HepG2 (cell line): ENCODE results near the gene AP4S1. TPM values are rescaled to one million over a fixed set of nuclear protein-coding genes. Genes with fewer than 3 reads are reported as not detected.

Experiments
- BHLHE40 ChIP-seq: IDR thresholded peaks from 2 replicates; pipeline ENCODE4 v1.6.1; 2011; ENCODE audit warnings: low read length, improper control_type of control experiment
- DPF2 ChIP-seq: sonication (generic); formaldehyde crosslinking; IDR thresholded peaks from 2 replicates; pipeline ENCODE4 v1.4.0; 2020; ENCODE audit warnings: mild to moderate bottlenecking, low read depth, missing genetic modification reagents, borderline replicate concordance
- HNRNPLL ChIP-seq: fragments of 200-400 bp; formaldehyde crosslinking; IDR thresholded peaks from 2 replicates; pipeline ENCODE4 v1.6.1; 2017; ENCODE audit warnings: mild to moderate bottlenecking, low read depth, low read length; ENCODE audit not compliant: poor library complexity, severe bottlenecking
- KLF6 ChIP-seq: IDR thresholded peaks from 2 replicates; pipeline ENCODE4 v1.8.0; 2016; ENCODE audit warnings: missing biosample characterization, missing genetic modification reagents
- MAZ ChIP-seq, 2 experiments: sonication (generic) in 1 of 2; formaldehyde crosslinking in 1 of 2; IDR thresholded peaks; 2 replicates each; pipeline versions ENCODE4 v1.5.0 to v1.6.1; 2012 to 2020; ENCODE audit warnings: low read depth in 2 of 2, mild to moderate bottlenecking in 2 of 2, borderline replicate concordance in 1 of 2, improper control_type of control experiment in 1 of 2, low read length in 1 of 2, missing genetic modification reagents in 1 of 2, moderate library complexity in 1 of 2
- NR2F6 ChIP-seq, 2 experiments: IDR thresholded peaks; 2 replicates each; pipeline ENCODE4 v1.6.1; 2016; ENCODE audit warnings: antibody characterized with exemption in 1 of 2, mild to moderate bottlenecking in 1 of 2
- POLR2AphosphoS5 ChIP-seq: IDR thresholded peaks from 2 replicates; pipeline ENCODE4 v1.6.1; 2012; ENCODE audit warnings: low read depth, low read length
- RARG ChIP-seq: sonication (generic); formaldehyde crosslinking; IDR thresholded peaks from 2 replicates; pipeline ENCODE4 v1.4.0; 2020; ENCODE audit warnings: low read depth, mild to moderate bottlenecking, missing genetic modification reagents
- TEAD3 ChIP-seq: optimal IDR thresholded peaks from 2 replicates; pipeline ENCODE3; 2016; ENCODE audit warnings: borderline replicate concordance
- ZBTB7A ChIP-seq: sonication (generic); formaldehyde crosslinking; IDR thresholded peaks from 2 replicates; pipeline ENCODE4 v1.8.0; 2022; ENCODE audit warnings: mild to moderate bottlenecking, missing genetic modification reagents
- ZFP1 ChIP-seq: IDR thresholded peaks from 2 replicates; pipeline ENCODE4 v1.6.1; 2016
- ZNF136 ChIP-seq: sonication (generic); formaldehyde crosslinking; IDR thresholded peaks from 2 replicates; pipeline ENCODE4 v1.8.1; 2022; ENCODE audit warnings: low read depth, mild to moderate bottlenecking, moderate library complexity, missing genetic modification reagents
- ZNF205 ChIP-seq: IDR thresholded peaks from 2 replicates; pipeline ENCODE4 v1.6.1; 2018; ENCODE audit warnings: missing biosample characterization, missing genetic modification reagents
- ZNF333 ChIP-seq: sonication (generic); formaldehyde crosslinking; IDR thresholded peaks from 2 replicates; pipeline ENCODE4 v1.4.0; 2020; ENCODE audit warnings: mild to moderate bottlenecking, missing genetic modification reagents, borderline replicate concordance
- ZNF589 ChIP-seq: sonication (generic); formaldehyde crosslinking; conservative IDR thresholded peaks from 2 replicates; pipeline ENCODE4 v1.8.0; 2022; ENCODE audit warnings: mild to moderate bottlenecking, moderate library complexity, missing genetic modification reagents
- ZNF772 ChIP-seq: sonication (generic); formaldehyde crosslinking; IDR thresholded peaks from 2 replicates; pipeline ENCODE4 v1.5.0; 2020; ENCODE audit warnings: mild to moderate bottlenecking, missing genetic modification reagents
- ZNF776 ChIP-seq: sonication (generic); formaldehyde crosslinking; IDR thresholded peaks from 2 replicates; pipeline ENCODE4 v1.4.0; 2020; ENCODE audit warnings: mild to moderate bottlenecking, missing genetic modification reagents
- polyA plus RNA-seq, 8 experiments: library from polyadenylated mRNA; depleted of rRNA in 3 of 8; stranded (reverse) in 7 of 8; unstranded in 1 of 8; fragments of >200 nt; fragmentation: Illumina TruSeq in 4 of 8; extraction: Trizol in 4 of 8; gene quantifications; 2 replicates each; pipeline versions ENCODE4 v1.2.1 to v1.2.3, GENCODE V29; 2011 to 2016; ENCODE audit warnings: low read depth in 4 of 8, missing spikeins in 1 of 8, mixed read lengths in 1 of 8; ENCODE audit not compliant: insufficient read depth in 1 of 8
- total RNA-seq, 5 experiments: library from RNA; depleted of rRNA; stranded (reverse); fragments of >200 nt; fragmentation: Illumina TruSeq; extraction: Trizol; gene quantifications; 2 replicates each; pipeline ENCODE4 v1.2.3, GENCODE V29; 2016; ENCODE audit warnings: low read depth in 1 of 5
- TF ChIP-seq, protein P1 (sequence below): sonication (generic); formaldehyde crosslinking; IDR thresholded peaks from 2 replicates; pipeline ENCODE4 v1.5.1; 2020; ENCODE audit warnings: missing genetic modification reagents, mild to moderate bottlenecking, borderline replicate concordance
- TF ChIP-seq, protein P2 (sequence below), 2 experiments: IDR thresholded peaks; 2 replicates each; pipeline ENCODE4 v1.6.1; 2011 to 2012; ENCODE audit warnings: low read length in 2 of 2, borderline replicate concordance in 1 of 2, low read depth in 1 of 2, mild to moderate bottlenecking in 1 of 2, moderate library complexity in 1 of 2
- TF ChIP-seq, protein P3 (sequence below): sonication (generic); formaldehyde crosslinking; IDR thresholded peaks from 2 replicates; pipeline ENCODE4 v1.5.0; 2020; ENCODE audit warnings: missing genetic modification reagents

The AP4S1 gene
- total and polyA plus RNA-seq, 2 of the 13 experiments (the other 11 are each of a cell fraction or from before 2014, with no cell fraction given) = 3.9 to 21.1 TPM

DNA sequence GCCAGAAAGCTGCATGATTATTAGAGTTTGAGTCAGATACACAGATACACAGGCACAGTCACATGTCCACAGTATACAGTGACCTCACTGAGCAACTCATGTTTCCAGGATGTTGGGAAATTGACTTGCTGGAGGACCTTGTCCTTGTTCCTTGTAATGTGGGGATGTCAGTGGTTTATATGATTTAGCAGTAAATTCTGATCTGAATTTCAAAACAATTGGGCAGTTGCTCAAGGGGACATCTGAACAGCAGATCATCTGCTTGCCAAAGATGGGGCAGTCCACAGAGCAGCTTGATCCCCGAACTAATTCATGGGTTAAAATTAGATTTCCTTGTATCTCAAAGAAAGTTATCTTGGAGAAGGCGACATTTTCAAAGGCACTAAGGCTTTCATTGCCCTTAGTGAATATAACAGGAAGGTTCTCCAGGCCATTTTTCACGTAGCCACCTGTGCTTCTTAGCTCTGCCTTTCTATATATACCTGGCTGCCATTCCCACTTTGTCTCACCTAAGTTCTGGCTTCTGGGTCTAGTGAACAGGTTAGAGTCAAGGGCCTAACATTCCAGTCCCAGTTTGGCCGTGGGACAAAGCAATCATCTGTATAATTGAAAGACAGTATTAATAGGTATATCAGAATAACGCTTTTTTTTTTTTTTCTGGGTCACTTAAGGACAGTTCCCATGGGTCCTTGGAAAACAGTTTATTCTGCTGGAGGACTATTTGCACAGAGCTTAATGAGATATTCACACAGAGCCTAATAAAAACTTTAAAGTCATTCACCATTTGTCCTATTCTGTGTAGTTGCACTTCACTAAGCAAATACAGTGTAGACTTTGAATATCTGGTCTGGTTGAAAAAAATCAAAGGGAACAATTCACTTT is 65.7 kb downstream of the AP4S1 start (continued):
- TF ChIP-seq BHLHE40 (no peak), NR2F6 (IDR thresholded peaks at IDR 0.05) (peak; percentile 45; the same call in 1 of the 2 replicates), NR2F6 (CRISPR knock-in tag; IDR thresholded peaks at IDR 0.05) (peak; percentile 62; the same call in 1 of the 2 replicates), ZNF589 (CRISPR knock-in tag) (no peak), ZNF205 (CRISPR knock-in tag) (no peak), ZFP1 (CRISPR knock-in tag) (no peak), ZNF333 (no peak), DPF2 (CRISPR knock-in tag) (peak; percentile 78; the same call in 1 of the 2 replicates), MAZ (IDR thresholded peaks at IDR 0.05; ENCODE audit: borderline replicate concordance, low read depth, low read length) (no peak), MAZ (CRISPR knock-in tag; IDR thresholded peaks at IDR 0.05; ENCODE audit: low read depth) (no peak), RARG (CRISPR knock-in tag) (no peak), ZNF776 (CRISPR knock-in tag) (no peak), TEAD3 (CRISPR knock-in tag) (peak; percentile 27), ZNF772 (CRISPR knock-in tag) (no peak), POLR2AphosphoS5 (no peak), ZNF136 (CRISPR knock-in tag) (no peak; the same call in 1 of the 2 replicates), KLF6 (no peak), HNRNPLL (no peak), ZBTB7A (CRISPR knock-in tag) (no peak)
- TF ChIP-seq, protein P1, sequence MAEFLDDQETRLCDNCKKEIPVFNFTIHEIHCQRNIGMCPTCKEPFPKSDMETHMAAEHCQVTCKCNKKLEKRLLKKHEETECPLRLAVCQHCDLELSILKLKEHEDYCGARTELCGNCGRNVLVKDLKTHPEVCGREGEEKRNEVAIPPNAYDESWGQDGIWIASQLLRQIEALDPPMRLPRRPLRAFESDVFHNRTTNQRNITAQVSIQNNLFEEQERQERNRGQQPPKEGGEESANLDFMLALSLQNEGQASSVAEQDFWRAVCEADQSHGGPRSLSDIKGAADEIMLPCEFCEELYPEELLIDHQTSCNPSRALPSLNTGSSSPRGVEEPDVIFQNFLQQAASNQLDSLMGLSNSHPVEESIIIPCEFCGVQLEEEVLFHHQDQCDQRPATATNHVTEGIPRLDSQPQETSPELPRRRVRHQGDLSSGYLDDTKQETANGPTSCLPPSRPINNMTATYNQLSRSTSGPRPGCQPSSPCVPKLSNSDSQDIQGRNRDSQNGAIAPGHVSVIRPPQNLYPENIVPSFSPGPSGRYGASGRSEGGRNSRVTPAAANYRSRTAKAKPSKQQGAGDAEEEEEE (CRISPR knock-in tag) = no peak
- TF ChIP-seq, protein P2, sequence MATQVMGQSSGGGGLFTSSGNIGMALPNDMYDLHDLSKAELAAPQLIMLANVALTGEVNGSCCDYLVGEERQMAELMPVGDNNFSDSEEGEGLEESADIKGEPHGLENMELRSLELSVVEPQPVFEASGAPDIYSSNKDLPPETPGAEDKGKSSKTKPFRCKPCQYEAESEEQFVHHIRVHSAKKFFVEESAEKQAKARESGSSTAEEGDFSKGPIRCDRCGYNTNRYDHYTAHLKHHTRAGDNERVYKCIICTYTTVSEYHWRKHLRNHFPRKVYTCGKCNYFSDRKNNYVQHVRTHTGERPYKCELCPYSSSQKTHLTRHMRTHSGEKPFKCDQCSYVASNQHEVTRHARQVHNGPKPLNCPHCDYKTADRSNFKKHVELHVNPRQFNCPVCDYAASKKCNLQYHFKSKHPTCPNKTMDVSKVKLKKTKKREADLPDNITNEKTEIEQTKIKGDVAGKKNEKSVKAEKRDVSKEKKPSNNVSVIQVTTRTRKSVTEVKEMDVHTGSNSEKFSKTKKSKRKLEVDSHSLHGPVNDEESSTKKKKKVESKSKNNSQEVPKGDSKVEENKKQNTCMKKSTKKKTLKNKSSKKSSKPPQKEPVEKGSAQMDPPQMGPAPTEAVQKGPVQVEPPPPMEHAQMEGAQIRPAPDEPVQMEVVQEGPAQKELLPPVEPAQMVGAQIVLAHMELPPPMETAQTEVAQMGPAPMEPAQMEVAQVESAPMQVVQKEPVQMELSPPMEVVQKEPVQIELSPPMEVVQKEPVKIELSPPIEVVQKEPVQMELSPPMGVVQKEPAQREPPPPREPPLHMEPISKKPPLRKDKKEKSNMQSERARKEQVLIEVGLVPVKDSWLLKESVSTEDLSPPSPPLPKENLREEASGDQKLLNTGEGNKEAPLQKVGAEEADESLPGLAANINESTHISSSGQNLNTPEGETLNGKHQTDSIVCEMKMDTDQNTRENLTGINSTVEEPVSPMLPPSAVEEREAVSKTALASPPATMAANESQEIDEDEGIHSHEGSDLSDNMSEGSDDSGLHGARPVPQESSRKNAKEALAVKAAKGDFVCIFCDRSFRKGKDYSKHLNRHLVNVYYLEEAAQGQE (IDR thresholded peaks at IDR 0.05; ENCODE audit: borderline replicate concordance in 1 of 2, low read depth in 1 of 2, low read length in 2 of 2) = 0 out of 4 replicates have a peak, but pooled peaks of 1 of the 2 experiments have one; percentile 5
- TF ChIP-seq, protein P3, sequence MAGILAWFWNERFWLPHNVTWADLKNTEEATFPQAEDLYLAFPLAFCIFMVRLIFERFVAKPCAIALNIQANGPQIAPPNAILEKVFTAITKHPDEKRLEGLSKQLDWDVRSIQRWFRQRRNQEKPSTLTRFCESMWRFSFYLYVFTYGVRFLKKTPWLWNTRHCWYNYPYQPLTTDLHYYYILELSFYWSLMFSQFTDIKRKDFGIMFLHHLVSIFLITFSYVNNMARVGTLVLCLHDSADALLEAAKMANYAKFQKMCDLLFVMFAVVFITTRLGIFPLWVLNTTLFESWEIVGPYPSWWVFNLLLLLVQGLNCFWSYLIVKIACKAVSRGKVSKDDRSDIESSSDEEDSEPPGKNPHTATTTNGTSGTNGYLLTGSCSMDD (CRISPR knock-in tag) = no peak
